SK-MEL-5 (cell line): ENCODE results near the gene CFAP99. TPM values are rescaled to one million over a fixed set of nuclear protein-coding genes. Genes with fewer than 3 reads are reported as not detected.

Experiments
- DNase-seq: peaks from one replicate; pipeline ENCODE4 v3.0.0-alpha.2; 2016; ENCODE audit warnings: low read depth, low spot score
- in situ Hi-C: cut with HindIII; loops from 2 replicates; pipeline ENCODE4 v1.10.0; 2016; ENCODE audit warnings: low sequenced_read_pairs, high pct_unique_total_duplicates, low pct_unique_long_range_greater_than_20kb
- total RNA-seq: library from RNA; depleted of rRNA; stranded (reverse); fragments of >200 nt; shearing (Covaris generic); gene quantifications from 2 replicates; pipeline ENCODE4 v1.2.3, GENCODE V29; 2014

The CFAP99 gene
- total RNA-seq, 1 experiment from 2014 or later, result not detected

DNA sequence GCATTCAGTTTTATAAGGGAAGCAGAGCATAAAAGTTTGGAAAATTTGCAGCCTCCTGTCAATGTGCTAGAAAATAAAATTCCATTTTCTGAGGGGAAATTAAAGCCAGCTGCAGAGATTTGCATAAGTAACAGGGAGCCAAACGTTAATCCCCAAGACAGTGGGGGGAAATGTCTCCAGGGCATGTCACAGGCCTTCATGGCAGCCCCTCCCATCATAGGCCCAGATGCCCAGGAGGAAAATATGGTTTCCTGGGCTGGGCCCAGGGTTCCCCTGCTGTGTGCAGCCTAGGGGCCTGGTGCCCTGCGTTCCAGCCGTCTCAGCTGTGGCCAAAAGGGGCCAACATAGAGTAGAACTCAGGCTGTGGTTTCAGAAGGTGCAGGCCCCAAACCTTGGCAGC, 59.5 kb downstream of the CFAP99 start:
- in situ Hi-C loops, result no loop called here
- no peak for DNase-seq

DNA sequence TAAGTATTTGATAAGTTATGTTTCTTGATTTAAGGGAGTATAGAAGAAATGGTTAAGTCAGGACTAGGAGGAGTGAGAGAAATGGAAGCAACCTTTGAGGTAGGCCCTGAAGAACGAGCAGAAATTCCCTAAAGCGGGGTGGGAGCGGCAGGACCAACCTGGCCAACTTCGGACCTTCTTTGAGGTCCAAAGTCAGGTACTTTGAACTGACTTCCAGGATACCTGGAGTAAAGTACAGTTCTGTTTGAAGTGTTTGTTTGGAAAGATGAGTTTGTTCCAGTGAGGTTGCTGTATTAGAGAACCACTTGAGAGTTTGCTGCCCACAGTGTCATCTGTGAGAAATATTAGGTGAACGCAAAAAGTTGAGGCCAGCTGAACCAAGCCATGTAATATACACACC, 61.9 kb downstream of the CFAP99 start:
- in situ Hi-C loops, result no loop called here
- DNase-seq, result no peak

DNA sequence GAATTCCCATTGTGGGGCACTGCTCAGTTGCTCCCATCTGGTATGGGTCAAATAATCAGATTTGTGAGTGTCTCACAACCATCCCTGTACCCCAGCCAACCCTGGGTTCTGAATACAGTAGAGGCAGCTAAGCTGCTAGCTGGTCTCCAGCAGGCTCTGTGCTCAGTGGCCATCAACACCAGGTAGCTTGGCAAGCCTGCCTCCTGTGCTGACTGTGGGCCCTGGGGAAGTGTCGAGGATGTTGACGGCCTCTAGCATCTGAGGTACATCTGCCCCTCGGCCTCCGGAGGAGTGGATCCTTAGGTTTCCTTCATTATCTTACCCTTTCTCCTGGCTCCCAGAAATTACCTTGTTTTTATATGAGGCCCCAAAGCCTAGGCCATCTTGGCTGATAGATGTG, 63.4 kb downstream of the CFAP99 start:
- DNase-seq, result no peak
- in situ Hi-C loops, result no loop called here

- no peak for DNase-seq
- in situ Hi-C loops, result no loop called here
These were observed 63.9 kb downstream of the CFAP99 start for GRCh38 chr4:2482693-2483092.

GRCh38 chr4:2483237-2483636, 64.5 kb downstream of the CFAP99 start:
- no peak for DNase-seq

DNA sequence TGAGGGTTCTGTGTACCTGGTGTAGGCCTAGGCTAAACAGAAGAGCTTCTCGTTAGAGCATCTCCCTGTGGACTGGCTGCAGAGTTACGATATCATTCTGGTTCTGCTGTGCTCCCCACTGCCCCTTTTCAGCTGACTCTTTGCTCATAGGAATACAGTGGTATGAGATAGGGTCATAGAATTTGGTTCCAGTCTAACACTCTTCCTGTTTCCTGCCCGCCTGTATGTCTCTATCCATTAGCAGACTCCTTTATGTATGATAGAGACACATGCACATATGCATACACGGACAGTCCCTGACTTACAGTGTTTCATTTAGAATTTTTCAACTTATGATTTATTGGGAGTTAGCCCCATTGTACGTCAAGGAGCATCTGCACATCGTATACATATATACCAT, 65.4 kb downstream of the CFAP99 start:
- no peak for DNase-seq
- in situ Hi-C loops, result no loop called here

More at GRCh38 chr4:2483237-2483636, 64.5 kb downstream of the CFAP99 start:
- in situ Hi-C loops, result no loop called here

DNA sequence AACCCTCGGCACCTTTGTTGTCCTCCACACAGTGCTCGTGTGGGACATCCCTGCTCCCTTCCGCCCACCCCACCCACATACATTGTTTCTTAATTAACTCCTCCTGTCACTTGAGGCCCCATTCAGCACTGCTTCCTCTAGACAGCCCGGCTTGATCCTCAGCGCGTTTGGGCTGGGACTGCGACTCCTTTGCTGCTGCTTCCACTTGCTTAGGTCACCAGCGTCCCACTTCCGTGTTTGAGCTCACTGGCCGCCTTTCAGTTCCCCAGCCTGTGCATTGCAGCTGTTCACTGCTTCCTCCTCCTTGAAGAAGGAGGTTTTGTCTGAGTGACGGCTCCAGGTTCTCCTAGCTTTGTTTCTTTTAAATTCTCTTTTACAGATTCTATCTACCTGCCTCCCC, 66.2 kb downstream of the CFAP99 start:
- in situ Hi-C loops, result no loop called here
- DNase-seq, result no peak

- no peak for DNase-seq
- in situ Hi-C loops, result no loop called here
These were observed 67.2 kb downstream of the CFAP99 start for GRCh38 chr4:2485956-2486355.

DNA sequence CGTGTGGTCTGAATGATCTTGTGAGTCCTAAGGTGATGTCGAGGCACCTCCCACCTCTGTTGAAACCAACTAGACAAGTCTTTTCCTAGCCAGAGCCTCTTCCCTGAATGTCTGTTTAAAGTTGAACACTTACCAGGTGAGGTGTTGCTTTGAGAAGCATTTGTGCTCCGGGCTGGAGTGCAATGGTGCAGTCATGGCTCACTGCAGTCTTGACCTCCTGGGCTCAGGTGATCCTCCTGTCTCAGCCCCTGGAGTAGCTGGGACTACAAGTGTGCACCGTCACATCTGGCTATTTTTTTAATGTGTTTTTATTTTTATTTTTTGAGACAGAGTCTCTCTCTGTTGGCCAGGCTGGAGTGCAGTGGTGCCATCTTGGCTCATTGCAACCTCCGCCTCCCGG, 68.2 kb downstream of the CFAP99 start:
- in situ Hi-C loops, result no loop called here
- DNase-seq, result no peak

- no peak for DNase-seq
These were observed 68.9 kb downstream of the CFAP99 start for GRCh38 chr4:2487632-2488031.

GRCh38 chr4:2489081-2489805, 70.5 kb downstream of the CFAP99 start:
- DNase-seq, result no peak
- in situ Hi-C loops, result no loop called here

More at GRCh38 chr4:2487632-2488031, 68.9 kb downstream of the CFAP99 start:
- in situ Hi-C loops, result no loop called here

DNA sequence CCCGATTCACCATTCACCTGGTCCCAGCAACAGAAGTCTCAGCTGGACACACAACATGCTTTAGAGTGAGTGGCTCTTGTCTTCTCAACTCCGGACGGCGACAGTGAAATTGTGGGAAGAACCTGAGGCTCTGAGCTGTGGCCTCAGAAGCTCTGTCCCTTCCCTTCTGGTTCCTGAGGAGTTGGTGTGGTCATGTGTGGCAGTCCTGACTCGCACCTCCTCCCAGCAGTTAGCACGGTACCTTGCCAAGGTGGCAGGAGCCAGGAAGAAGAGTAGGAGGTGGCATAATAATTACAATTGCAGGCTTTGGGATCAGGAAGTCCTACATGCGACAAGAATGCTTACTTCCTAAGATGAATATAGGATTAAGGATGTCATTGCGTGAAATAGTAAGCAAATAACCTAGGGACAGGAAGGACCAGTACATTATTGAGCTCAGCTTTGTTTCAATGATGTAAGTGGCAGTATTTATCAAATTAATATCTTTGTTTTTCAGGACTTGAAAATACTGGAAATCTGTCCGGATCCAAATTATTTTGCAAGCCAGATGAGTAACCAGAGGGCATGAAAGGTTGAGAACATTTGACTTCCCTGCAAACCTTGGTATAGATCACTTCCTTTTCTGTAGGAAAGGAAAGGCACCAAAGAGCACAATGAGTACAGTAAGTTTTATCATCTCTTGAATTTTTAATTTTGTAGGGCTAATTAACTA, 71.2 kb downstream of the CFAP99 start:
- no peak for DNase-seq
- in situ Hi-C loops, result no loop called here

DNA sequence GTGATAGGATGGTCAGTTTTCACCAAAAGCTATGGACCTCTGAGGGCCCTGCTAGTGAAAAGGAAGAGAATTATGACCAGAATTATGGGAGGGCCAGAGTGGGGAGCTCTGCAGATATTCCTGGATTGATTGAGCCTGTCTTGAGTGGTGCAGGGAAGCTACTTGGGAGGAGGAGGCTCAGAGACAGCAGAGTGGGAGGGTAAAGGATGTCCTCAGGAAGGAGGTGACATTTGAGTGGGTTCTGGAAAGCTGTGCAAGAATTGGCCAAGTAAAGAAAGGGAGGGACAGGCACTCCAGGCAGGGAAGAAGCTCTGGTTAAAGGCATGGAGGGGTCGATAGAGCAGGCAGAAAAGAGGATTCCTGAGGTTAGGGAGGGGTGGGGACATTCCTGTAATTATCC, 74.2 kb downstream of the CFAP99 start:
- in situ Hi-C loops, result no loop called here
- no peak for DNase-seq

- in situ Hi-C loops, result no loop called here
- no peak for DNase-seq
These were observed 76.2 kb downstream of the CFAP99 start for GRCh38 chr4:2494992-2495391.

DNA sequence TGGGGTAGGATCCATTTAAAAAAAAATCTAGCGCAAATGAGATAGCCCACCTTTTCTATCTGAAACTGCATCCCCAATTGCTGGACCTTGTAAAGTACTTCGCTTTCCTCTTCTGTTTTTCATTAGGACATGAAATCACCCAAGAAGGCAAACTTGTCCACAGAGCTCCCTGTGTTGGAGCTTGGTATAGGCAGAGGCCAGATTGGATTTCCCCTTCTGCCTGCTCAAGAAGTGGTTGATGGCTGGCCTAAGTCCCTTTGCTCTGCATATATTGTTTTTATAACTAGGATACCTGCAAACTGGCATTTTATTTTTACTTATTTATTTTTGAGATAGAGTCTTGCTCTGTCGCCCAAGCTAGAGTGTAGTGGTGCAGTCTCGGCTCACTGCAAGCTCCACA, 78.6 kb downstream of the CFAP99 start:
- DNase-seq, result no peak
- in situ Hi-C loops, result no loop called here

GRCh38 chr4:2497931-2498330, 79.2 kb downstream of the CFAP99 start:
- in situ Hi-C loops, result no loop called here
- no peak for DNase-seq

DNA sequence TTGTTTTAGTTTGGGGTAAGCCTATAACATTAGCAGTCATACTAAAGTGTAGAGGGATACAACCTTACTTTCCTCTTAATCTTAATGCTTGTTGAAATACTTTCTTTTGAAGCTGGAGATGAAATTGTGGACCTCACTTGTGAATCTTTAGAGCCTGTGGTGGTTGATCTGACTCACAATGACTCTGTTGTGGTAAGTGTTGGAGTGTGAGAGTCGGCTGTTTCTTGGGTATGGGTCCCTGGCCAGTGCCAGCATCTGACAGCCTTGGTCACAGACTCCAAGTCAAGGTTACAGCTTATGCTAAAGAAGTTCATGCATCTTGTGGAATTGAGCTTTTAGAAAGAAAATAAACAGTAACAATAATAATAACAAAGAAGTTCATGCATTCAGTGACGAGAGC, 81.8 kb downstream of the CFAP99 start:
- in situ Hi-C loops, result no loop called here

GRCh38 chr4:2501034-2501594, 82.4 kb downstream of the CFAP99 start:
- DNase-seq, result no peak
- in situ Hi-C loops, result no loop called here

More for the DNA sequence above, 81.8 kb downstream of the CFAP99 start:
- DNase-seq, result no peak

- in situ Hi-C loops, result no loop called here
- no peak for DNase-seq
These were observed 85.1 kb downstream of the CFAP99 start for GRCh38 chr4:2503809-2504208.
